Keratinocyte (primary cell): ENCODE measurements around the gene ATAD3A. TPM values are rescaled to one million over a fixed set of nuclear protein-coding genes. Genes with fewer than 3 reads are reported as not detected.

Source experiments
- DNase-seq: peaks from one replicate; pipeline ENCODE4 v3.0.0-alpha.2; 2011; ENCODE audit warnings: low read depth, missing footprints, low spot score
- FAIRE-seq: peaks from 2 replicates; lab custom pipeline; 2011; peaks lifted over from hg19 to GRCh38; lab: Jason Lieb, UNC
- H2AFZ ChIP-seq: 2 replicates; pipeline ENCODE4 v1.6.0; 2012; ENCODE audit warnings: low read length, control low read depth, inconsistent platforms; ENCODE audit not compliant: control insufficient read depth
- H3K27ac ChIP-seq: 2 replicates; pipeline ENCODE4 v1.5.1; 2011; ENCODE audit warnings: low read length; ENCODE audit not compliant: control insufficient read depth, insufficient read depth
- H3K27me3 ChIP-seq: 3 replicates; pipeline ENCODE4 v1.6.0; 2011; ENCODE audit warnings: low read length; ENCODE audit not compliant: control insufficient read depth, insufficient read depth; ENCODE audit errors: extremely low read depth
- H3K36me3 ChIP-seq, 2 experiments: 2 replicates in 1 of 2; 3 replicates in 1 of 2; pipeline ENCODE4 v1.5.1; 2011; ENCODE audit warnings: low read length in 2 of 2, mild to moderate bottlenecking in 1 of 2; ENCODE audit not compliant: control insufficient read depth in 2 of 2, insufficient read depth in 2 of 2; ENCODE audit errors: extremely low read depth in 1 of 2
- H3K4me1 ChIP-seq: 3 replicates; pipeline ENCODE4 v1.5.1; 2011; ENCODE audit warnings: low read length; ENCODE audit not compliant: control insufficient read depth, insufficient read depth; ENCODE audit errors: extremely low read depth
- H3K4me2 ChIP-seq: 3 replicates; pipeline ENCODE4 v1.6.0; 2011; ENCODE audit warnings: low read depth, low read length; ENCODE audit not compliant: control insufficient read depth, insufficient read depth; ENCODE audit errors: extremely low read depth
- H3K4me3 ChIP-seq, 3 experiments: fragments of 200-600 bp in 1 of 3; sonication (generic) in 1 of 3; 2 replicates in 2 of 3; 3 replicates in 1 of 3; pipeline ENCODE4 v1.5.1; 2011 to 2016; ENCODE audit warnings: low read length in 3 of 3, mild to moderate bottlenecking in 3 of 3, control low read depth in 2 of 3, inconsistent platforms in 1 of 3, low read depth in 1 of 3, mixed read lengths in 1 of 3, mixed run types in 1 of 3, moderate library complexity in 1 of 3; ENCODE audit not compliant: control insufficient read depth in 2 of 3, insufficient read depth in 2 of 3; ENCODE audit errors: extremely low read depth in 1 of 3
- H3K79me2 ChIP-seq: 2 replicates; pipeline ENCODE4 v1.6.0; 2012; ENCODE audit warnings: low read length; ENCODE audit not compliant: control insufficient read depth, insufficient read depth
- H3K9ac ChIP-seq: 3 replicates; pipeline ENCODE4 v1.6.0; 2011; ENCODE audit warnings: low read length; ENCODE audit not compliant: control insufficient read depth, insufficient read depth; ENCODE audit errors: extremely low read depth
- H3K9me1 ChIP-seq: 3 replicates; pipeline ENCODE4 v1.6.0; 2011; ENCODE audit warnings: low read length; ENCODE audit not compliant: control insufficient read depth, insufficient read depth; ENCODE audit errors: extremely low read depth
- H3K9me3 ChIP-seq: 2 replicates; pipeline ENCODE4 v1.5.1; 2012; ENCODE audit warnings: low read depth, low read length; ENCODE audit not compliant: control insufficient read depth
- H4K20me1 ChIP-seq: 3 replicates; pipeline ENCODE4 v1.6.0; 2011; ENCODE audit warnings: low read length; ENCODE audit not compliant: control insufficient read depth, insufficient read depth; ENCODE audit errors: extremely low read depth
- EZH2 ChIP-seq: IDR thresholded peaks from one replicate; pipeline ENCODE4 v1.6.1; 2012; ENCODE audit warnings: inconsistent platforms, mild to moderate bottlenecking, low read length, moderate library complexity
- dilution Hi-C: fragments of 300-500 bp; cut with MboI; formaldehyde crosslinking; loops from one replicate; pipeline ENCODE4 v1.7.0; 2020; ENCODE audit warnings: low sequenced_read_pairs; ENCODE audit not compliant: extremely low pct_ligation_motif_present
- polyA plus RNA-seq, 5 experiments: library from polyadenylated mRNA; depleted of rRNA in 3 of 5; stranded (reverse) in 3 of 5; stranded (forward) in 1 of 5; unstranded in 1 of 5; fragments of >200 nt; gene quantifications; 1 replicate in 1 of 5; 2 replicates in 3 of 5; 3 replicates in 1 of 5; pipeline versions ENCODE4 v1.2.1 to v1.2.3, GENCODE V29; 2011 to 2012; ENCODE audit warnings: missing spikeins in 2 of 5, low read depth in 1 of 5, low replicate concordance in 1 of 5
- TF ChIP-seq, protein P1 (sequence below), 3 experiments: IDR thresholded peaks in 1 of 3; conservative IDR thresholded peaks in 1 of 3; optimal IDR thresholded peaks in 1 of 3; 2 replicates in 2 of 3; 3 replicates in 1 of 3; pipeline versions ENCODE3 to v1.5.1; 2011; ENCODE audit warnings: low read length in 3 of 3, mild to moderate bottlenecking in 3 of 3, moderate library complexity in 2 of 3, control low read depth in 1 of 3, inconsistent platforms in 1 of 3; ENCODE audit not compliant: insufficient read depth in 2 of 3; ENCODE audit errors: extremely low read depth in 1 of 3

The ATAD3A gene
- polyA plus RNA-seq, 1 donor (not counting 4 experiments of a cell fraction or from before 2014, with no cell fraction given) = 19.9 TPM

DNA sequence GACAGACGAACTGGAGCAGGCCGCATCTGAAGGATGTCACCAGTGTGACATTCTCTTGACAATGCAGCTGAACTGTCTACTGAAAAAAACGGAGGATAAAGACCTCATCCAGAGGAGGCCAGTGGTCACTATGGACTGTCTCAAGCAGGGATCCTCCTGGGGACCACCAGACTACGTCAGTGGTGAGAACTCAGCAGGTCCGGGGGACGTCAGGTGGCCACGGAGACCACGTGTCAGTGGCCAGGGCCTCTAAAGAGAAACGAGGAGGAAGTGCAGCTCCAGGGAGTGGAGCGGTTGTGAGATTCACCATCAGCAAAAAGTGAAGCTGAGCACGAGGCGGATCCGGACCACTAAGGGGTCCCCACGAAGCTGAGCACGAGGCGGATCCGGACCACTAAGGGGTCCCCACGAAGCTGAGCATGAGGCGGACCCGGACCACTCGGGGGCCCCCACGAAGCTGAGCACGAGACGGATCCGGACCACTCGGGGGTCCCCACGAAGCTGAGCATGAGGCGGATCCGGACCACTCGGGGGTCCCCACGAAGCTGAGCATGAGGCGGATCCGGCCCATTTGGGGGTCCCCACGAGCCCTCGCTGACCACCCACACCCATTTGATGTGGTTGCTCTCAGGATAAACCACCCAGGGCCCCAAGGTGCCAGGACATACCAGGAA, 42.0 kb downstream of the ATAD3A start:
- H2AFZ ChIP-seq = no peak overlapping the region
- H3K4me3 ChIP-seq = no peak overlapping the region
- no peak overlapping the region for H3K27ac ChIP-seq
- TF ChIP-seq, protein P1, sequence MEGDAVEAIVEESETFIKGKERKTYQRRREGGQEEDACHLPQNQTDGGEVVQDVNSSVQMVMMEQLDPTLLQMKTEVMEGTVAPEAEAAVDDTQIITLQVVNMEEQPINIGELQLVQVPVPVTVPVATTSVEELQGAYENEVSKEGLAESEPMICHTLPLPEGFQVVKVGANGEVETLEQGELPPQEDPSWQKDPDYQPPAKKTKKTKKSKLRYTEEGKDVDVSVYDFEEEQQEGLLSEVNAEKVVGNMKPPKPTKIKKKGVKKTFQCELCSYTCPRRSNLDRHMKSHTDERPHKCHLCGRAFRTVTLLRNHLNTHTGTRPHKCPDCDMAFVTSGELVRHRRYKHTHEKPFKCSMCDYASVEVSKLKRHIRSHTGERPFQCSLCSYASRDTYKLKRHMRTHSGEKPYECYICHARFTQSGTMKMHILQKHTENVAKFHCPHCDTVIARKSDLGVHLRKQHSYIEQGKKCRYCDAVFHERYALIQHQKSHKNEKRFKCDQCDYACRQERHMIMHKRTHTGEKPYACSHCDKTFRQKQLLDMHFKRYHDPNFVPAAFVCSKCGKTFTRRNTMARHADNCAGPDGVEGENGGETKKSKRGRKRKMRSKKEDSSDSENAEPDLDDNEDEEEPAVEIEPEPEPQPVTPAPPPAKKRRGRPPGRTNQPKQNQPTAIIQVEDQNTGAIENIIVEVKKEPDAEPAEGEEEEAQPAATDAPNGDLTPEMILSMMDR (optimal IDR thresholded peaks at IDR 0.05 in 1 of 3, IDR thresholded peaks at IDR 0.05 in 1 of 3, conservative IDR thresholded peaks at IDR 0.05 in 1 of 3; ENCODE audit: extremely low read depth in 1 of 3, insufficient read depth in 2 of 3, low read length in 3 of 3) = no peak
- TF ChIP-seq EZH2 = no peak
- dilution Hi-C loops = no loop called here
- no peak overlapping the region for H3K4me2 ChIP-seq
- H4K20me1 ChIP-seq = peaks cover 17% of the 10 kb centered on the region
- H3K36me3 ChIP-seq = peaks cover 0 to 4% of the 10 kb centered on the region in 2 experiments
- peaks cover 2% of the 10 kb centered on the region for H3K9me1 ChIP-seq
- no peaks in the 10 kb centered on the region for H3K27me3 ChIP-seq
- H3K79me2 ChIP-seq = peaks cover 46% of the 10 kb centered on the region
- no peak overlapping the region for H3K9ac ChIP-seq
- FAIRE-seq = no peak
- H3K4me1 ChIP-seq = peaks cover 9% of the 10 kb centered on the region
- no peaks in the 10 kb centered on the region for H3K9me3 ChIP-seq
- DNase-seq = no peak

DNA sequence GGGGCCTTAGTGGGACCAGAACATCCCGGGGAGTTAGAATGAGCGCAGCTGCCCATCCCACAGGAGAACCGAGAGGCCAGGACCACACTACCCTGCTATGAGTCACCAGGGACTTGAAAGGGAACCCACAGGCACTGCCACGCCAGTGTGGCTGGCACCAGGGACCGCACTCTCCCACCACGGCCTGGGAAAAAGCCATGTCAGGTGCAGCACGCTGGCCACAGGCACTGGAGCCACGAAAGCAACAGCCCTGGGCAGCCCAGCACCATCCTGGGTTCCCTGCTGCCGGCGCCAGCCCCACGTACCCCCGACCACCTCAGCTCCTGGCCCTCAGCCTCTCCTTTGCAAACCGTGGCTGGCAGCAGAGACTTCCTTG, 42.6 kb downstream of the ATAD3A start:
- Histone ChIP-seq H3K9ac (no peak overlapping the region), H3K36me3 (peaks cover 0 to 3% of the 10 kb centered on the region in 2 experiments), H2AFZ (no peak overlapping the region), H3K27me3 (no peaks in the 10 kb centered on the region), H3K79me2 (peaks cover 51% of the 10 kb centered on the region), H3K4me1 (peaks cover 9% of the 10 kb centered on the region), H3K9me1 (peaks cover 2% of the 10 kb centered on the region), H3K4me2 (no peak overlapping the region), H3K9me3 (no peaks in the 10 kb centered on the region), H3K27ac (no peak overlapping the region), H4K20me1 (peaks cover 17% of the 10 kb centered on the region), H3K4me3 (no peak overlapping the region)
- no peak for TF ChIP-seq EZH2
- TF ChIP-seq, protein P1 (optimal IDR thresholded peaks at IDR 0.05 in 1 of 3, IDR thresholded peaks at IDR 0.05 in 1 of 3, conservative IDR thresholded peaks at IDR 0.05 in 1 of 3; ENCODE audit: extremely low read depth in 1 of 3, insufficient read depth in 2 of 3, low read length in 3 of 3) = no peak
- DNase-seq = no peak
- dilution Hi-C loops = no loop called here
- no peak for FAIRE-seq
